Caco-2 (cell line): ENCODE data around the gene GPX4. TPM values are rescaled to one million over a fixed set of nuclear protein-coding genes. Genes with fewer than 3 reads are reported as not detected.

Experiments used
- BruUV-seq: library from RNA; stranded (reverse); fragments of 400-500 nt; replicated peaks from 2 replicates; lab custom pipeline; 2021; lab: Mats Ljungman, UMichigan
- CTCF ChIA-PET: fragments of 300-600 bp; sonication (Branson Sonifier 250); formaldehyde crosslinking; loops from one replicate; lab custom pipeline; 2022; ENCODE audit warnings: antibody characterized with exemption; lab: Charles Lee
- POLR2A ChIA-PET: fragments of 300-600 bp; sonication (Branson Sonifier 250); formaldehyde crosslinking; loops from one replicate; lab custom pipeline; 2022; ENCODE audit warnings: antibody characterized with exemption; lab: Charles Lee
- DNase-seq, 2 experiments: peaks; one replicate each; pipeline versions ENCODE4 v3.0.0 to v3.0.0-alpha.2; 2020 to 2022
- H3K27me3 ChIP-seq: replicated peaks from 2 replicates; pipeline ENCODE4 v1.6.0; 2011; ENCODE audit warnings: low read length; ENCODE audit not compliant: control insufficient read depth, insufficient read depth
- H3K36me3 ChIP-seq: 2 replicates; pipeline ENCODE4 v1.5.1; 2011; ENCODE audit warnings: low read length; ENCODE audit not compliant: control insufficient read depth, insufficient read depth
- H3K4me1 ChIP-seq: fragments of 250-450 bp; sonication (Bioruptor Pico); 2 replicates; pipeline ENCODE4 v1.5.1; 2020; ENCODE audit warnings: mild to moderate bottlenecking
- H3K4me3 ChIP-seq: 2 replicates; pipeline ENCODE4 v1.5.1; 2011; ENCODE audit warnings: low read depth, mild to moderate bottlenecking, control low read depth, low read length
- H3K9me3 ChIP-seq: fragments of 250-450 bp; sonication (Bioruptor Pico); 2 replicates; pipeline ENCODE4 v1.5.1; 2020; ENCODE audit warnings: mild to moderate bottlenecking, moderate library complexity
- H3K27ac Mint-ChIP-seq: one replicate; pipeline ENCODE4 v1.8.0; 2022; ENCODE audit warnings: mixed read lengths; ENCODE audit not compliant: unreplicated experiment
- H3K27me3 Mint-ChIP-seq: one replicate; pipeline ENCODE4 v1.8.0; 2022; ENCODE audit warnings: mixed read lengths; ENCODE audit not compliant: insufficient read depth, unreplicated experiment
- H3K36me3 Mint-ChIP-seq: one replicate; pipeline ENCODE4 v1.8.0; 2022; ENCODE audit warnings: mild to moderate bottlenecking, mixed read lengths; ENCODE audit not compliant: insufficient read depth, unreplicated experiment
- H3K4me1 Mint-ChIP-seq: one replicate; pipeline ENCODE4 v1.8.0; 2022; ENCODE audit warnings: low read depth, mixed read lengths; ENCODE audit not compliant: unreplicated experiment
- H3K4me3 Mint-ChIP-seq: one replicate; pipeline ENCODE4 v1.8.0; 2022; ENCODE audit warnings: mild to moderate bottlenecking, moderate library complexity, mixed read lengths; ENCODE audit not compliant: unreplicated experiment
- H3K9me3 Mint-ChIP-seq: one replicate; pipeline ENCODE4 v1.8.0; 2022; ENCODE audit warnings: mixed read lengths; ENCODE audit not compliant: unreplicated experiment
- intact Hi-C: fragments of 100-400 bp; cut with micrococcal nuclease; formaldehyde crosslinking; loops from one replicate; pipeline ENCODE4 v1.10.0; 2022; ENCODE audit not compliant: unreplicated experiment
- total RNA-seq: library from RNA; stranded (reverse); gene quantifications from 2 replicates; pipeline ENCODE4 v1.2.3, GENCODE V29; 2022
- TF ChIP-seq, protein P1 (sequence below), 2 experiments: fragments of 200-600 bp in 1 of 2; IDR thresholded peaks; 1 replicate in 1 of 2; 2 replicates in 1 of 2; pipeline versions ENCODE4 v1.5.1 to v1.8.0; 2011 to 2022; ENCODE audit warnings: antibody characterized with exemption in 1 of 2, control low read depth in 1 of 2, inconsistent platforms in 1 of 2, low read depth in 1 of 2, low read length in 1 of 2, mild to moderate bottlenecking in 1 of 2, moderate library complexity in 1 of 2; ENCODE audit not compliant: insufficient read depth in 1 of 2, severe bottlenecking in 1 of 2, unreplicated experiment in 1 of 2

GPX4 gene
- total RNA-seq, 1 experiment from 2014 or later: 500 TPM

DNA sequence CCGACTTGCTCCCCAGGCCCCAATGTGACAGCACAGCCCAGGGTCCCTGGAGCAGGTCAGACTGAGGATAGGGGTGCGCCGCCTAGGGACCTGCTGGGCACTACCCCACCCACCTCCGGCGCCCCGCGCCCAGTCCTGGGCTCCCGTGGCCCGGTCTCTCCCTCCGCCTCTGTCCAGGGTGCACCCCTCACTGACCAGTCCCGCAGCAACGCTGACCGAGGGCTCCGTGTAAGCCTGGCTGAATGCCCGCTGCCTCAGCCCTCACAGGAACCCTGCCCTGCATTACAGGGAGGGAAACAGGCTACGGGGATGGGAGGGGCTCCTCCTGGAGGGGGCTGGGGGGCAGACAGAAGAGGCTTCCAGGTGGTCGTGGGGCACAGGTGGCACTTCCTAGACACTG lies 31.7 kb downstream of the GPX4 start:
- intact Hi-C loops: no loop called here
- CTCF ChIA-PET: interaction anchor here (0.7 kb wide), 1 partner anchor 170 kb away, joined by 3 read pairs; no protein-coding TSS in a partner anchor
- no peak for DNase-seq
- no peak overlapping the region for H3K27ac Mint-ChIP-seq
- H3K36me3 Mint-ChIP-seq: peaks cover 36% of the 10 kb centered on the region
- Histone ChIP-seq H3K4me3 (no peak overlapping the region), H3K9me3 (no peaks in the 10 kb centered on the region), H3K4me1 (peaks cover 6% of the 10 kb centered on the region; the same call in 1 of the 2 replicates), H3K27me3 (no peaks in the 10 kb centered on the region), H3K36me3 (no peaks in the 10 kb centered on the region)
- POLR2A ChIA-PET: interaction anchor here (0.8 kb wide), 1 partner anchor 108 kb away, joined by 9 read pairs; no protein-coding TSS in a partner anchor
- H3K4me3 Mint-ChIP-seq: no peak overlapping the region
- no TSS peak for BruUV-seq
- H3K9me3 Mint-ChIP-seq: no peaks in the 10 kb centered on the region
- TF ChIP-seq, protein P1, sequence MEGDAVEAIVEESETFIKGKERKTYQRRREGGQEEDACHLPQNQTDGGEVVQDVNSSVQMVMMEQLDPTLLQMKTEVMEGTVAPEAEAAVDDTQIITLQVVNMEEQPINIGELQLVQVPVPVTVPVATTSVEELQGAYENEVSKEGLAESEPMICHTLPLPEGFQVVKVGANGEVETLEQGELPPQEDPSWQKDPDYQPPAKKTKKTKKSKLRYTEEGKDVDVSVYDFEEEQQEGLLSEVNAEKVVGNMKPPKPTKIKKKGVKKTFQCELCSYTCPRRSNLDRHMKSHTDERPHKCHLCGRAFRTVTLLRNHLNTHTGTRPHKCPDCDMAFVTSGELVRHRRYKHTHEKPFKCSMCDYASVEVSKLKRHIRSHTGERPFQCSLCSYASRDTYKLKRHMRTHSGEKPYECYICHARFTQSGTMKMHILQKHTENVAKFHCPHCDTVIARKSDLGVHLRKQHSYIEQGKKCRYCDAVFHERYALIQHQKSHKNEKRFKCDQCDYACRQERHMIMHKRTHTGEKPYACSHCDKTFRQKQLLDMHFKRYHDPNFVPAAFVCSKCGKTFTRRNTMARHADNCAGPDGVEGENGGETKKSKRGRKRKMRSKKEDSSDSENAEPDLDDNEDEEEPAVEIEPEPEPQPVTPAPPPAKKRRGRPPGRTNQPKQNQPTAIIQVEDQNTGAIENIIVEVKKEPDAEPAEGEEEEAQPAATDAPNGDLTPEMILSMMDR (IDR thresholded peaks at IDR 0.05; ENCODE audit: insufficient read depth in 1 of 2, low read depth in 1 of 2, low read length in 1 of 2, severe bottlenecking in 1 of 2, unreplicated experiment in 1 of 2): no peak
- no peaks in the 10 kb centered on the region for H3K27me3 Mint-ChIP-seq
- H3K4me1 Mint-ChIP-seq: no peaks in the 10 kb centered on the region

DNA sequence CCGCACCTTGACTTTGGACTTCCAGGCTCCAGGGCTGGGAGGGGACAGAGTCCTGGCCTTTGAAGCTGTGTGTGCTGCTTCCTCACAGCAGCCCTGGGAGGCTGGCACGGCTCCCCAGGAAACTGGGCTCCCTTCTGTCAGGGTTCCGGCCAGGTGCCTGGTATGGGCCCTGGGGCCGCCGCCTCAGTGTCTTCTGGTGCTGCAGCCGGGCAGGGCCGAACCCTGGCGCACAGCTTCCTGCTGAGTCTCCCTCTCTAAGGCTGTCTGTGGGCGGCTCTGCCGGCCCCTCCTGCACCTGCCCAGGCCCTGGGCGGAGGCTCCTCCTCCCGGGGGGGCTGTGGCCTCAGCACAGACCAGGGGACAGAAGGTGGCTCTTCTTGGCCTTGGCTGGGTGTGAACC lies 32.4 kb downstream of the GPX4 start:
- CTCF ChIA-PET: no interaction called here
- Histone ChIP-seq H3K27me3 (no peaks in the 10 kb centered on the region), H3K36me3 (no peaks in the 10 kb centered on the region), H3K9me3 (no peaks in the 10 kb centered on the region), H3K4me1 (peaks cover 6% of the 10 kb centered on the region; the same call in 1 of the 2 replicates), H3K4me3 (no peak overlapping the region)
- intact Hi-C loops: no loop called here
- Mint-ChIP-seq H3K4me3 (no peak overlapping the region), H3K27ac (no peak overlapping the region), H3K4me1 (no peaks in the 10 kb centered on the region), H3K9me3 (no peaks in the 10 kb centered on the region), H3K36me3 (peaks cover 42% of the 10 kb centered on the region), H3K27me3 (no peaks in the 10 kb centered on the region)
- no TSS peak for BruUV-seq
- TF ChIP-seq, protein P1 (IDR thresholded peaks at IDR 0.05; ENCODE audit: insufficient read depth in 1 of 2, low read depth in 1 of 2, low read length in 1 of 2, severe bottlenecking in 1 of 2, unreplicated experiment in 1 of 2): no peak
- DNase-seq: no peak
- POLR2A ChIA-PET: no interaction called here

DNA sequence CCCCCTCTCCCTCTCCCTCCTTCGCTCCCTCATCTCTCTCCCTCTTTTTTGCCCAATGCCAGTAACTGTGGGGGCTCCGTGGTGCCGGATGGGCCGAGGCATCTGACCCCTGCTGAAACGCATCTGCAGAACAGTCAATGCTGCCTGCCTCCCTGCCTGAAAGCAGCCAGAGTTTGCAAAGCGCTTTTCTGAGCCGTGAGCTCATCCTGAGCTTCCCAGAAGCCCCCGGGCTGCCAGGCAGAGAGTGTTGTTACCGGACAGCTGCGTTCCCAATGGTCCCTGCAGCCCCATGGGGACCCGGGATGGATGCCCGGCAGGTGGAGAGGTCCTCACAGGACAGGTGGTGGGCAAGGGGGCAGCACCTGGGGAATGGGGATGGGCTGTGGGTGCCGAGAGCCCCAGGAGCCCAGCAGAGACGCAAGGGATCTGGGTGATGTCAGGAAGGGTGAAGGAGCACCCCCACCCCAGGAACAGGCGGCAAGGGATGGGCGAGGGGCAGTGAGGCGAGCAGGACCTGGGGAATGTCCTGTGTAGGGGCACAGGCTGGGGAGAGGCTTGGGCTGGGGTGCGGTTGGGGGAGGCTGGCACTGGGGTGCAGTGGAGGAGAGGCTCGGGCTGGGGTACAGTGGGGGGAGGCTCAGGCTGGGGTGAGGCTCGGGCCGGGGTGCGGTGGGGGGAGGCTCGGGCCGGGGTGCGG lies 33.0 kb downstream of the GPX4 start:
- TF ChIP-seq, protein P1 (IDR thresholded peaks at IDR 0.05; ENCODE audit: insufficient read depth in 1 of 2, low read depth in 1 of 2, low read length in 1 of 2, severe bottlenecking in 1 of 2, unreplicated experiment in 1 of 2): no peak
- peaks cover 6% of the 10 kb centered on the region; the same call in 1 of the 2 replicates for H3K4me1 ChIP-seq
- ChIA-PET CTCF (no interaction called here), POLR2A (no interaction called here)
- Mint-ChIP-seq H3K4me1 (no peaks in the 10 kb centered on the region), H3K36me3 (peaks cover 47% of the 10 kb centered on the region), H3K4me3 (no peak overlapping the region), H3K27ac (no peak overlapping the region), H3K9me3 (no peaks in the 10 kb centered on the region), H3K27me3 (no peaks in the 10 kb centered on the region)
- H3K4me3 ChIP-seq: no peak overlapping the region
- H3K27me3 ChIP-seq: no peaks in the 10 kb centered on the region
- H3K9me3 ChIP-seq: no peaks in the 10 kb centered on the region
- no peaks in the 10 kb centered on the region for H3K36me3 ChIP-seq
- no TSS peak for BruUV-seq
- intact Hi-C loops: no loop called here
- DNase-seq: no peak
